Measurements from ENCODE around the gene EGFL8. TPM values are rescaled to one million over a fixed set of nuclear protein-coding genes. Genes with fewer than 3 reads are reported as not detected.

EGFL8 gene
- total RNA-seq, 4 donors from 2014 or later: 7.3 to 66.5 (median 15.4) TPM

GRCh38 chr6:32120573-32121059, 43.8 kb upstream of the EGFL8 start:
- peaks cover 11% of the 10 kb centered on the region for H3K4me1 ChIP-seq
- H3K9me3 ChIP-seq: no peaks in the 10 kb centered on the region
- peaks cover 90% of the 10 kb centered on the region for H3K36me3 ChIP-seq
- TF ChIP-seq CTCF (IDR thresholded peaks at IDR 0.05): no peak
- TF ChIP-seq EP300 (IDR thresholded peaks at IDR 0.05): no peak
- no peak for TF ChIP-seq POLR2A (IDR thresholded peaks at IDR 0.05)
- no peak for TF ChIP-seq POLR2AphosphoS5 (IDR thresholded peaks at IDR 0.05)
- H3K4me3 ChIP-seq: no peak overlapping the region
- no peak overlapping the region for H3K27ac ChIP-seq
- no peak for DNase-seq (ENCODE audit: low spot score in 2 of 2)
- no peaks in the 10 kb centered on the region for H3K27me3 ChIP-seq
- WGBS: 91% methylated on average over 12 of the region's 12 CpGs

GRCh38 chr6:32123681-32124080, 40.7 kb upstream of the EGFL8 start:
- WGBS: 79% methylated on average over 4 of the region's 4 CpGs
- Histone ChIP-seq H3K36me3 (peaks cover 71% of the 10 kb centered on the region), H3K27ac (no peak overlapping the region), H3K27me3 (no peaks in the 10 kb centered on the region), H3K9me3 (no peaks in the 10 kb centered on the region), H3K4me3 (no peak overlapping the region), H3K4me1 (peaks cover 36% of the 10 kb centered on the region)
- no peak for TF ChIP-seq EP300 (IDR thresholded peaks at IDR 0.05)
- no peak for TF ChIP-seq POLR2A (IDR thresholded peaks at IDR 0.05)
- no peak for TF ChIP-seq POLR2AphosphoS5 (IDR thresholded peaks at IDR 0.05)
- TF ChIP-seq CTCF (IDR thresholded peaks at IDR 0.05): no peak
- DNase-seq (ENCODE audit: low spot score in 2 of 2): no peak

- no peak overlapping the region for H3K27ac ChIP-seq
- no peak for TF ChIP-seq POLR2A (IDR thresholded peaks at IDR 0.05)
- TF ChIP-seq CTCF (IDR thresholded peaks at IDR 0.05): no peak
- no peak for TF ChIP-seq EP300 (IDR thresholded peaks at IDR 0.05)
- no peak for TF ChIP-seq POLR2AphosphoS5 (IDR thresholded peaks at IDR 0.05)
- H3K36me3 ChIP-seq: peaks cover 41% of the 10 kb centered on the region
- no peaks in the 10 kb centered on the region for H3K9me3 ChIP-seq
- peak overlapping the region; percentile 97 for H3K4me3 ChIP-seq
- no peak for DNase-seq (ENCODE audit: low spot score in 2 of 2)
- H3K4me1 ChIP-seq: peaks cover 41% of the 10 kb centered on the region
- no peaks in the 10 kb centered on the region for H3K27me3 ChIP-seq
- 45% methylated on average over 8 of the region's 8 CpGs for WGBS
These were observed 37.5 kb upstream of the EGFL8 start for GRCh38 chr6:32126880-32127279.

GRCh38 chr6:32127409-32127716, 37.0 kb upstream of the EGFL8 start:
- DNase-seq (ENCODE audit: low spot score in 2 of 2): no peak
- Histone ChIP-seq H3K27me3 (no peaks in the 10 kb centered on the region), H3K9me3 (no peaks in the 10 kb centered on the region), H3K27ac (peak overlapping the region; percentile 93), H3K4me1 (peaks cover 41% of the 10 kb centered on the region), H3K36me3 (peaks cover 37% of the 10 kb centered on the region), H3K4me3 (peak overlapping the region; percentile 97)
- 5% methylated on average over 9 of the region's 9 CpGs for WGBS
- no peak for TF ChIP-seq POLR2AphosphoS5 (IDR thresholded peaks at IDR 0.05)
- TF ChIP-seq POLR2A (IDR thresholded peaks at IDR 0.05): no peak
- no peak for TF ChIP-seq CTCF (IDR thresholded peaks at IDR 0.05)
- TF ChIP-seq EP300 (IDR thresholded peaks at IDR 0.05): no peak

GRCh38 chr6:32127717-32128592, 36.4 kb upstream of the EGFL8 start, which contains the start of gene ATF6B:
Gene ATF6B, minus strand, starts transcription at chr6:32128246. Its CDS starts 39 bp downstream, at chr6:32128207.
- Histone ChIP-seq H3K36me3 (peaks cover 37% of the 10 kb centered on the region), H3K27ac (peak within 1 kb of the TSS; percentile 93), H3K9me3 (no peaks in the 10 kb centered on the region), H3K4me1 (peaks cover 41% of the 10 kb centered on the region), H3K27me3 (no peaks in the 10 kb centered on the region), H3K4me3 (peak within 1 kb of the TSS; percentile 97)
- under 1% methylated on average over 44 of the region's 44 CpGs for WGBS
- DNase-seq (ENCODE audit: low spot score in 2 of 2): peak; percentile 99 to 100
- peak in 1 of 2 donors; percentile 55 for TF ChIP-seq POLR2A (IDR thresholded peaks at IDR 0.05)
- TF ChIP-seq CTCF (IDR thresholded peaks at IDR 0.05): no peak
- peak in 1 of 3 donors; percentile 18 for TF ChIP-seq POLR2AphosphoS5 (IDR thresholded peaks at IDR 0.05)

Measured in suprapubic skin (tissue), 4 donors.